NCI-H2171 (cell line): ENCODE measurements around the gene CAPN2.

Experiments
- DNase-seq: peaks from one replicate; lab custom pipeline; 2025; lab: John Stamatoyannopoulos, UW

The CAPN2 gene

DNA sequence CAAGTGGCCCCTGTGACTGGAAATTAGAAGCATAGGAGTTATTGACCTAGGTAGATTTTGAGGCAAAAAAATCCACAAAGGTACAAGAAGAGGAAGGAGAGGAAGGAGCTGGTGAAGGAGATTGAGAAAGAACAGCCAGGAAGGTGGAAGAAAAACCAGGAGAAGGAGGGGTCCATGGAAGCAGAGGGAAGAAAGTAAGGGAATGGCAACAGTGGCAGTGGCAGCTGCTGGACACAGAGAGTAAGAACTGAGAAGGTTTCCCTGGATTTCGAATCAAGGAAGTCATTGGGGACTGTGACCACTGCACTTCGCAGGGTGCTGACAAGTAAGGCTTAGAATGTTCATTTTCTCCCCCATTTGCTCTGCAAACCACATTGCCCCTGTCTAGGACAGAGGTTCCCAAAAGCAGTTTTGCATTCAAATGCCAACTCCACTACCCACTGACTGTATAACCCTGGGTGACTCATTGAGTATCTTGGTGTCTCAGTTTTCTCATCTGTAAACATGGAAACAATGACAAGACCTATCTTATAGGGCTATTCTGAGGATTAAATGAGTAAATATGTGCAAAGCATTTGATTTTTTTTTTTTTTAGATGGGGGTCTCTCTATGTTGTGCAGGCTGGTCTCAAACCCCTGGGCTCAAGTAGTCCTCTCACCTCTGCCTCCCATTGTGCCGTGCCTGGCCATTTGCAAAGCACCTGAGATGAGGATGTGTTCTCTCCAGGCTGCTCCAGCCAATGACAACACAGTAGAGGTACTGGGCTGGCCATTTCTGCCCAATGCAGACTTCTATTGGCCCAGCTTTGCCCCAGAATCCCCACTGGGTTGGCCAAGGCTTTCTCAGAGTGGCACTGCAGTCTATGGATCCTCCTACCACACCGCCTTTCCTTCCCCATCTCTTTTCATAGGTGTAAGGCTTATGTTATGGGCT lies 9.3 kb upstream of the CAPN2 start:
- no peak for DNase-seq

DNA sequence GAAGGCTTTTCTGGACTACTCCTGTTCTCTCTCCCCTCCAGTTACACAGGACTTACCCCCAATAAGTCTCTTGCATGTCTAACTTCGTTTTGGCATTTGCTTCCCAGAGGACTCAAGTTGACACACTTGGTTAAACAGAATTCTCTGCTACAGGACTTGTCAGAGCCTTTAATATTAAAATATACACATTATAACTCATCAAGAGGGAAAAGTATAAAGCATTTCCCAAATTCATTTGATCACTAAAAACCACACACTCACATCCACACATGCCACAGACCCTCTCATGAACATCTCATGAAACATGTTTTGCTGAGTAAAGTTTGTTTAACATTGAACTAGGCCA lies 8.7 kb upstream of the CAPN2 start:
- no peak for DNase-seq

DNA sequence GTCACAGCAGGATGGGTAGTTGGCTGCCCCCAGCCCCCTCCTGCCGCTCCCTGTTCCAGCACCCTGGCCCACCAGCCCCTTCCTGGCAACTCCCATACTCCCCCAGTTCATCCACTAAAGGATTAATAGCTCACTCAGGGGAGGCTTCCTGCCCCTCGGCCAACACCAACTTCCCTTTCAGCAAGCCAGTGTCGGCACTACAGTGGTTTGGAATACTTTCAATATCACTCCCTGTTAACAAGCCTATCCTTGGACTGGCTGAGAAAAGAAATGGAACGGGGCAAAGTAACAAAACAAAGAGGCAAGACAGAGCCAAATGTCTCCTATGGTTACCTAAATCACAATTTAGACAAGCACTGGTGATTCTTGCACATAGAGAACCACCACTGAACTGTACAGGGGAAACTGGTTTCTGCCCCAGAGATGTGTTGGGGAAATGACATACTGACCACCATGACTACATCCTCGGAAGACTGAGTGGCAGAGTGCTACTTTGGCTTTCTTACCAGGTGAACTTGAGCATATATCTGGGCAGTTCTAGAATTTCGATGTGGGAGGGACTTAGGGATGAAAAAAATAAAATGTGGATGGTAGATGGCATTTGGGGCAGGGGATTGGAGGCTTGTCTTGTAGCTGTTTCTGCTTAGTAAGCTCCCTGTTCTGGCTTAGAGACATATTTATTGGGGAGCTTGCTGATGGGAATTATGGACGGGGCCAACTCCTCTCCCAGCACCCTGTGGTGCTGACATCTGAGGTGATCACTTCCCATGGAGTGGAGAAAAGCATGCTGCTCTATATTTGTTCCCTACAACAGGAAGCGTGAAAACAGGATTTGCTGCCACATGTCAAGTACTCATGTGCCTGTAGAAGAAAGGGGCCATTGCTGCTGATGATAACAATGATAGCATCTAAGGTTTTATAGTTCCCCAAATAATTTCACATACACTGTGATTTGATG lies 7.1 kb upstream of the CAPN2 start:
- no peak for DNase-seq

DNA sequence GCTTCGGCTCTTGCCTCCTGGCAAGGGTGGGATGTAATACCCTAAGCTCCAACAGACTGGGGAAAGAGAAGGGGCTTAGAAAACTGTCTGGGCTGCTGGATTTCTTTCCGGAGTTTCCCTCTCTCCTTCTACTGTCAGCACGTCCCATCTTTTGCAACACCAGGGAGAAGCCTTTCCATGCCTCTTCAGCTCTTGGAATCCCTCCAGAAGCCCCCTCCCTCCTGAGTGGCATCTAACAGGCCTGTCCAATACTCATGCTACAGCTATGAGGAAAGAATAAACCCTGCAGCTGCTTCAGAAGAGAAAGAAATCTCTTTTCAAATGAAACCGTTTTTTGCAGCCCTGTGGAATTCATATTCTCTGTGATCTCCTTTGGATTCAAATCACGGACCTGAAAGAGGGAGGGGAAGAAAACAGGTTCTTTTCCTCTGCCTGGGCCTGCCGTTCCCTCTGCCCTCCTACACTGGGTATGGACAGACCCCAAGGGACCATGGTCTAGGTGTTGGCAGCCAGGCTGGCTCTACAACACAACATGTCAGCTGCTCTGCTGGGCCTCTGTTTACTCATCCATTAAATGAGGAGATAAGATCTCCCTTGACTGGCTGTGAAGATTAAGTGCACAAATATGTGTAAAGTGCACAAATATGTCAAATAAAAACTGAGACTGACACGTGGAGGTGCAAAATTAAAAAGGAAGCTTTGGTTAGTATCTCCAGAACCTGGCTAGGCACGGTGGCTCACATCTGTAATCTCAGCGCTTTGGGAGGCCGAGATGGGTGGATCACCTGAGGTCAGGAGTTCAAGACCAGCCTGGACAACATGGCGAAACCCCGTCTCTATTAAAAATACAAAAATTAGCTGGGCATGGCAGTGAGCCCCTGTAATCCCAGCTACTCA lies 6.0 kb upstream of the CAPN2 start:
- DNase-seq = peak; percentile 79

DNA sequence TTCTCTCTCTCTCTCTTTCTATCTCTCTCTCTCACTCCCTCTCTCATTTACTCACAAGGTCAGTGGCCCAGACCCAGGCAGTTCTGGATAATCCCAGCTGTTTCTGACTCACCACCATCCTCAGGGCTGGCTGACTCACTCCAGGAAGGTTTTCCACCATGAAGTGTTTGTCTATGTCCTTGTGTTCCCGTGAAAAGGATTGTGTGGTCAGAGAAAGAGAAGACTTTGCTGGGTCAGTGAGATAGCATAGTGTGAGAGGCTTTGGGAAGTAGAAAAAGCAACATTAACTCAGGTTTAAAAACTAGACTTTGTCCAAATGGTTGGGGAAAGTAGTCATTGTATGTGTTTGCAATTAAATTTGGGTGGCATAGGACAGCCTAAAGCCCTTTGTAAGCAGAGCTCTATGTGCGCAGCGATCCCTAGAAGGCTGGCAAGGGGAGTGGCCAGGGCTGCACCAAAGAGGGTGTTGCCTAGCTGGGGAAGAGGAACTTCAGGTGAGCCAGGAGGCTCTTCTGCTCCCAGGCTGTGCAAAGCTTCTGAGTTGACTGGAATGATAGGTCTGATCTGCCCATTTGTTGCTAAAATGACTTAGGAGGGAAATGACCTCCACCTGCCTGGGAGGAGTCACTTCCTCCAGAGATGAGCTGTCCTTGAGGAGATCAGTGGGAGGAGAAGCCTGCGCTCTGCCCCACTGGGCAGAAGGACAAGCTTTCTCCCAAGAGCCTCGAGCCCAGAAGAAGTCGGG lies 4.9 kb upstream of the CAPN2 start:
- DNase-seq = no peak

DNA sequence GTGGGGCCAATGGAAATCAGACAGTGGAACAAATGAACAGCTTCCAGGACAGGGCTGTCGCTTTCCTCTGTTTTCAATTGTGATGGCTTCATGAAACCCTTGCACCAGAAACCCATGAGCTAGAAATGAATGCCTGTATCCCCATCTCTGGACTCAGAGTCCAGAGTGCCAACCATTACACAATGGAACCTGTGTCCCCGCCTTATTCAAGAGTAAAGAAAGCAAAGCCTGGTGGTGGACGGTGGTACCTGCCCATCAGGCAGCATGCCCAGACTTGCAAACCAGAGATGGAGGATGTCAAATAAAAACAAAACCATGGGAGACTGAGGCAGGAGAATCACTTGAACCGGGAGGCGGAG lies 4.4 kb upstream of the CAPN2 start:
- DNase-seq = no peak

DNA sequence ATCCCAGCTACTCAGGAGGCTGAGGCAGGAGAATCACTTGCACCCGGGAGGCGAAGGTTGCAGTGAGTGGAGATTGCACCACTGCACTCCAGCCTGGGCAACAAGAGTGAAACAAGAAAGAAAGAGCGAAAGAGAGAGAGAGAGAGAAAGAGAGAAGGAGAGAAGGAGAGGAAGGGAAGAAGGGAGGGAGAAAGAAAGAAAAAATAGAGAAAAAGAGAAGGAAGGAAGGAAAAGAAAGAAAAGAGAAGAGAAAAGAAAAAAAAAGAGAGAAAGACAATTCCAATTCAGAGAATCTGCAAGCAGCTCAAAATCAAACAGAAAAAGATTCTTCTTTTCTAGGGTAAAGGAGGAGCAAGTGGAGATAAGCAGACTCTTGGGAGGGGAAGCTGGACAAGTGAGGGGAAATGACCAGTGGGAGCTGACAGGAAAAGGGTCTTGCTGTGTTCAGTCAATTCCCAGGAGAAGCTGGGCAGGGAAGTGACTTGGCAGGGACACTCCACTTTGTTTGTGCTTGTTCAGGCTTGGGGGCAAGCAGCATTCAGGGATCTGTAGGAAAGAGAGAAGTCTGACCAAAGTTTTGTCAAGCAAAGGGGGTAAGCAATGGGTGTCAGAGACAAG lies 3.6 kb upstream of the CAPN2 start:
- no peak for DNase-seq

DNA sequence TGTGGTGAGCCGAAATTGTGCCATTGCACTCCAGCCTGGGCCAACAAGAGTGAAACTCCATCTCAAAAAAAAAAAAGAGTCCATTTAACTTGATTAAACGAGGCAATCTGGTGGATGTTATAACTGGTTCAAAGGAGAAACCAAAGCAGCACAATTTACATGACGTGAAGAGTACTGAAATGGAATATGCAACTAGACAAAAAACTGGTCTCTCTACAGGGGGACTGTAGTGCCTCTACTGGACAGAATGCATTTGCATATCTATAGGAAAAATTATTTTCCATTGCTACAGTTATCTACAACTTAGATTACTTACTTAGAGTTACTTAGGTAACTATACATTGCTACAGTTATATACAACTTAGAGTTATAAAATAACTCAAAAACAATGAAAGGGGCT lies 2.7 kb upstream of the CAPN2 start:
- DNase-seq = no peak

DNA sequence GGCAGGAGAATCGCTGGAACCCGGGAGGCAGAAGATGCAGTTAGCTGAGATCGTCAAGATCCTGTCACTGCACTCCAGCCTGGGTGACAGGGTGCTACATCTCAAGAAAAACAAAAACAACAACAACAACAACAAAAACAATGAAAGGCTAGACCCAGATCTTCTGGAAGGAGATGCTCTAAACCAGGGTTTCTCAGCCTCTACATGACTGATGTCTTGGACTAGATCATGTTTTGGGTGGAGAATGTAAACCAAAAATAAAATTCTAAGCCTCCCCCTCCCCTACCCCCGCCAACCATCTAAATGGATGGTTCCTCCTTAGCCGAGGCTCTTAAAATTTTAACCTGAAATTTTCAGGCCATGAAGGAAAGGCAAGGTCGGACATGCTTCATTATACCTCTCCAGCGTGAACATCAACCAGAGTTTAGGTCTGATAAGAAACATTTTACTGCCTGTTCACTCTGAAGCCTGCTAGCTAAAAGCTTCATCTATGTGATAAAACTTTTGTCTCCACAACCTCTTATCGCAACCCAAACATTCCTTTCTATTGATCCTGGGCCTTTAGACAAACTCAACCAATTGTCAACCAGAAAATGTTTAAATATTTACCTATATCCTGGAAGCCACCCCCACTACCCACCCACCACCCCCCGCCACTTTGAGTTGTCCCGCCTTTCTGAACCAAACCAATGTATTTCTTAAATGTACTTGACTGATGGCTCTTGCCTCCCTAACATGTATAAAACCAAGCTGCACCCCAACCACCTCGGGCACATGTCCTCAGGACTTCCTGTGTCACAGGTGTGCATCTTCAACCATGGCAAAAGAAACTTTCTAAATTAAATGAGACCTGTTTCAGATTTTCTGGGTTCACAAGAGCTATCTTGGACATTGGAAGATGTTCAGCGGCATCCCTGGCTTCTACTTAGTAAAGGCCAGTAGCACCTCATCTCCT lies 1.9 kb upstream of the CAPN2 start:
- DNase-seq = no peak

DNA sequence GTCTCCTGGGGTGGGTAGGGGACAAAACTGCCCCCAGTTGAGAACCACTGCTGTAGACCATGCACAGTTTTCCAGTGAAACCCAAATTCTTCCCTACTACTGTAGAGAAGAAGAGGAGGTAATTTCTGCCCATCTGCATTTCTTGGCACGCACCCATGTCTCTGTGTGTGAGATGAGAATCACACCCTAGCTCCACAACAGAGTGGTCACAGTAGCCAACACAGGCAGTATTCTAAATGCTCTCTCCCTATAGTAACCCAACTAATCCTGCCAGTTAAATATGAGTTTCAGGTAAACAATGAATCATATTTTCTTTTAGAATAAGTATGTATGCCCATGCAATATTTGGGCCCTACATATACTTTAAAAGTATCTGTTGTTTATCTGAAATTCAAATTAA lies 1.2 kb upstream of the CAPN2 start:
- DNase-seq = no peak

DNA sequence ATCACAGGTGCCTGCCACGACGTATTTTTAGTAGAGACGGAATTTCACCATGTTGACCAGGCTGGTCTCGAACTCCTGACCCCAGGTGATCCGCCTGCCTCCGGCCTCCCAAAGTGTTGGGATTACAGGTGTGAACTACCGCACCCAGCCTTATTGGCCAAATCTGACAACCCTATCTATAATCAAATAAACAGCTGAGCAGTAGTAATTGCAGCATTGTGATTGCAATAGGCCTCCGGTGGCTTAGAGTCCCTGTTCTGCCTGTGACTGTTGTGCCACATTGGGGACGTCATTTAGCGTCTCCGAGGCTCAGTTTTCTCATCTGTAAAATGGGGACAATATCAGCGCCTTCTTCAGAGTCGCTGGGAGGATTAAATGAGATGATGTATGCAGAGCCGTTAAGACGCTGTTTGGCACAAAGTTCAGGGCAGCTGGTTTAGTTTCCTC lies 569 bp upstream of the CAPN2 start:
- DNase-seq = no peak

DNA sequence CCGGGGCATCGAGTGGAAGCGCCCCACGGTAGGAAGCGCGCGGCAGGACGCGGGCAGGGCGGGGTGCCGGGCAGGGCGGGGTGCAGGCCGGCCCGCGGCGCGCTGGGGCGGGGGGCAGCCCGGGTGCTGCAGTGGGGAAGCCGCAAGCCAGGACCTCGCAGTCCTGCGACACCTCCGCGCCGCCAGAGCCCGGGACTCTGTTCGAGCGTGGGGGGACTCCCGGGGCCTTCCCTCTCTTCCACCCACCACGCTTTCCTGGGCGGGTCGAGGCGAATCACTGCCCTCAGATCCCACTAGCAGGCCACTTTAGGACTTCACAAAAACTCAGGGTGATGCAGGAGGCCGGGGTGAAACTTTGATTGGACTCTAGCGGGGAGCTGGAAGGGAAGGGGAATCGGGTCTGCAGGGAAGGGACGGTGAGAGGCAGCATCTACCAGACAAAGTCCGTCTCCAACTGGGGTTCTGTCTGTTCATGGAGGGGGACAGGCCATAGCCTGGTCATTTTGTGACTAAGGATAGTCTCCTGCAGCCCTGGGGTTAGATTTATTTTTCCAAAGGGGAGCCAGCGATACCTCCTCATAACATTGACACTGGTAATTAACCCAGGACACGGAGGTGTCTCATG lies 623 bp downstream of the CAPN2 start:
- no peak for DNase-seq

DNA sequence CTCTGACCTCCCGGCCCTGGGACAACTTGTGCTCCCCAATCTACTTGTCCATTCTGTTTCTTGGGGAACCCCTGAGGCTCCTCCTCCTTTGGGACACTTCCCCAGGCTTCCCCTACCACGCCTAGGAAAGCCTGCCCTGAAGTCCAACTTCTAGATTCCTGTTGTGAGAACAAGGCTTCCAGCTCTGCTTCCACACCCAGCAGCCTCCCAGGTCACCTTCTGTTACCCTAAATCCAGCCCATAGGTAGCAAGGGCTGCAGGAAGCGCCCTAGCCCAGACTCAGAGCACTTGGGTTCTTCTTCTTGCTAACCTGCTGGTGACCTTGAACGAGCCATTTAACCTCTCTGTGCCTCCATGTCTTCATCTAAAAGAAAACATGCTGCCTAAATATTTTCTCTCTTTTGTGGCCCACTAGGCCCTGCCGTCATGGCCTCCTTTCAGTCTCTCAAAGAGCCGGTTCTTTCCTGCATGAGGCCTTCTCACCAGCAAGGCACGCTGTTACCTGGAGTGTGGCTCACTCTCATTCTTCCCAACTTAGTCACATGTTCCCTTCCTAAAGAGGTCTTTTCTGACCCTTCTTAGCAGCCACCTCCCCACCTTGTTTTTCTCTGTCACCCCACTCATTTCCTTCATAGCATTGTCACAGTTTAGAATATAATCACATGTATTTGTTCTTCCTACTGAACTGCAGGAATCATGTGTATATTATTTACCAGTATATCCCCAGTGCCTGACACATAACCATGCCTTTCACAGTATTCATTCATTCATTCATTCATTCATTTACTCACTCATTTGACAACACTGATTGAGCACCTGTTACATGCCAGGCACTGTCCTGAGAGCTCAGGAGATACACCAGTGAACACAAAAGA lies 1.4 kb downstream of the CAPN2 start:
- DNase-seq = no peak

DNA sequence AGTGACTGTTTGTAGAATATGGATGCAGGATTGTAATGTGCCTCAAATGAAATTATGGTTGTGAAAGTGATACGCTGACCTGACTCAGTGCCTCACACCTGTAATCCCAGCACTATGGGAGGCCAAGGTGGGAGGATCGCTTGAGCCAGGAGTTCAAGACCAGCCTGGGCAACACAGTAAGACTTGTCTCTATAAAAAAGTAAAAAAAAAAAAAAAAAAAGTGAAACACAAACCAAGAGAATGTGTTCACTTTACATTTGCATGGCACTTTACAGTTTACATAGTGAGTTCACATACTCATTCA lies 2.0 kb downstream of the CAPN2 start:
- DNase-seq = no peak

DNA sequence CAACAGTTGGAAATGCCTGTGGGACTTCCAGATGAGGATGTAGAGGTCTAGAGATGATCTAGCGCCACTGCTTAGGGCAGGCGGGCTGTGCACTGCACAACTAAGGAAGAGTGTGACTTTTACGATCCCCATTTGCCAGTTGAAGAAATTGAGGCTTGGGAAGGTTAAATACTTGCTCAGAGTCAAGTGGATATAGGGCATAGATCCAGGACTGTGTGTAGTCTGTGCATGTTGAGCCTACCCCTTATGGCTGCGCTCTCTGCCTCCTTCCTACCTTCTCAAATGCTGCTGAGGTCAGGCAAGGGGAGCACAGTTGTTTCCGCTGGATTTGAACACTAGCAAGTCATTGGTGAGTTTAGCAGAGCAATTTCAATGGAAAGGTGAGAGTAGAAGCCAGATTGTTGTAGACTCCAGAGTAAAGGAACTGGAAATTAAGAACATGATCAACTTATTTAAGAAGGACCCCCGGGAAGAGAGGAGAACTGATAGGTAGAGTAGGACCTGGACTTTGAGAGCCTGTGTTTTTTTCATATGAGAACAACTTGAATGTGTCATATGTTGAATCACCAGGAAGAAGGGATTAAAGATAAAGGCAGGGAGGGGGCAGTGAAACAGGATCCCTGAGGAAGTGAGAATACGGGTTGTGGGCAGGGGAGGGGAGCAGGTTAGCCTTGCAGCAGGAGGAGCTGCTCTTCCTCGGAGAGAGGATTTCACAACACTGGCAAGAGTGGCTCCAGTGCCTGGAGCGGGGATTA lies 2.7 kb downstream of the CAPN2 start:
- no peak for DNase-seq

DNA sequence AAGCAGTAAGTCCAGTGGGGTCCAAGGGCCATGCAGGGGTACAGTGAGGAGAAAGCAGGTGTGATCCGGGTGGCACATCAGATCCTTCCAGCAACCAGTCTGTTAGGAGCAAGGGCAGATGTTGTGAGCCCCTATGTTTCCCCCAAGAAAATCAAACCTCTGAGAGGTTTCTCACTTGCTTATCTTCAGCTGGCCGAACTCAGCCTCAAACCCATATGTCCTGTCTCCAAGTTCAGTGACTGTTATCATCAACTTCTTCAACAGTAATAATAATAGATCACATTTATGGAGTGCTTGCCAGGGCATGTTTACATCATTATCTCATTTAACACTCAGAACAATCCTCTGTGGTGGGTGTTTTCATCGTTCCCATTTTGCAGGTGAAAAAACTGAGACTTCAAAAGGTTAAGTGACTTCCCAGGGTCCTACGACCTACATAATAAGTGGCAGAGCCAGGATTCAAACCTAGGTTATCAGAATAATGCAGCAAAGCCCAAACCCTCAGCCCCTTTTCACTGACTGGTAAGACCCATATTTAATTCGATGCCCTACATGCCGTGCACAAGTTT lies 3.3 kb downstream of the CAPN2 start:
- no peak for DNase-seq

DNA sequence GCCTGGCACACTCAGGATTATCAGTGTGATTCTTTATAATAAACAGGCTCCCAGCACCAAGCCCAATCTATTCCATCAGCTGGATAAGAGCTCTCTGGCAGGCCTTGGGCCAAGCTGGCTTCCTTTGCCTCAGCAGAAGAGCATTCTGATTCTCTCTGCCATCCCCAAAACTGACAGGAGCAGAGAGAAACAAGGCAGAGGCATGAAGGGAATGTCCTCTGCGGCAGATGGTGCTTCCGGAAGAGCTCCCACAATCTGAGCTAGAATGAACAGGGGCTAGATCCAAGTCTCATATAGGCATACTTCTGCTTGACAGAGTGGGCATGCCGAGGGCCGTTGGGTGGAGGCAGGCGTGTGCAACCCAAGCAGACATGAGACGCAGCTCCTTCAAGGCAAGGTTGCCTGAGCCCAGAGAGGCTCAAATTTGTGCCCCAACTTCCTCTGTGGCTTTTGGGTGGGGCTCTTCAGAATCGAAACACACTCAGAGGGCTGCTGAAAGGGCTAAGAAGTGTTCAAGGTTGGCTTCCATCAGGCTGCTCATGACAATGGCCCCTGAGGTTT lies 4.0 kb downstream of the CAPN2 start:
- DNase-seq = no peak
